BLaER1 treated with 17β-estradiol and CSF1 and Interleukin-3, amounts not matched to agents 10 nM and 100 nM (cell line): Measurements from ENCODE around the gene PRPF40A.

Source experiments
- H3K27ac ChIP-seq, 11 experiments: shearing (Covaris generic); formaldehyde crosslinking; 2 replicates each; pipeline ENCODE4 v1.8.1; 2022
- H3K27me3 ChIP-seq, 11 experiments: shearing (Covaris generic); formaldehyde crosslinking; 2 replicates each; pipeline ENCODE4 v1.8.1; 2022
- H3K36me3 ChIP-seq, 11 experiments: shearing (Covaris generic); formaldehyde crosslinking; 2 replicates each; pipeline ENCODE4 v1.8.1; 2022
- H3K4me1 ChIP-seq, 10 experiments: shearing (Covaris generic); formaldehyde crosslinking; 2 replicates each; pipeline ENCODE4 v1.8.1; 2022
- H3K4me2 ChIP-seq, 11 experiments: shearing (Covaris generic); formaldehyde crosslinking; 2 replicates each; pipeline ENCODE4 v1.8.1; 2022
- H3K4me3 ChIP-seq, 10 experiments: shearing (Covaris generic); formaldehyde crosslinking; 2 replicates each; pipeline ENCODE4 v1.8.1; 2022
- H3K9ac ChIP-seq, 11 experiments: shearing (Covaris generic); formaldehyde crosslinking; 2 replicates each; pipeline ENCODE4 v1.8.1; 2022
- H3K9me3 ChIP-seq, 11 experiments: shearing (Covaris generic); formaldehyde crosslinking; replicated peaks in 1 of 11; 2 replicates each; pipeline ENCODE4 v1.8.1; 2022
- H4K20me1 ChIP-seq, 11 experiments: shearing (Covaris generic); formaldehyde crosslinking; 2 replicates each; pipeline ENCODE4 v1.8.1; 2022
- Cebpa-rat ChIP-seq, 11 experiments: shearing (Covaris generic); IDR thresholded peaks; 2 replicates each; pipeline ENCODE4 v1.8.1; 2022

The PRPF40A gene

DNA sequence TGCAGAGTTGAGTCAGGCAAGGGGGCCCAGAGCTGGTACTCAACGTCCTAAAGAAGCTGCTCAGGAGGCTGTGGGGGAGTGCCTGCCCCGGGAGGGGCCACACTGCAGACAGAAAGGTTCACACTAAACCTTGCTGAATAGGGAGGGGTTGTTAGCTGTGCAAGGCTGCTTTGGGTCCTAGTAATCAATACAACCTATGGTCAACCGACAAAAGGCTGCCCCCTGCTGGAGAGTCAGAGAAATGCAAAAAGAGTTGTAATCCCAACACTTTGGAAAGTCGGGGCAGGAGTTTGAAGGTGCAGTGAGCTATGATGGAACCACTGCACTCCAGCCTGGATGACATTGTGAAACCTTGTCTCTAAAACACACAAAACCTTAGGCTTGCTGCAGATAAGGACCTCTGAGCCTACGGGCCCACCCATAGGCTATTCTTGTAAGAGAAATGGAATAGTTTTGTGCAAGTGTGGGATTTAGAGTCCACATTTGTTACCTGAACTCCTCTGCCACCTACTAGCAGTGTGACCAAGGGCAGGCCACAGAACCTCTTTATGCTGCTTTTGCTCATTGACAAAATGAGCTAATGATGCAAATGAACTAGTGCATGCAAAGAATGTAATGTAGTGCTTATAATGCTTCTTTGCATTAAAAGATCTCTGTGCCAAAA lies 81.5 kb downstream of the PRPF40A start:
- Histone ChIP-seq H3K9ac (no peak overlapping the region), H3K4me3 (no peak overlapping the region), H4K20me1 (peaks cover 0 to 50% (median 5%) of the 10 kb centered on the region in 11 experiments; a peak in 6 of 22 replicates), H3K36me3 (peaks cover 93 to 100% (median 99%) of the 10 kb centered on the region in 11 experiments), H3K9me3 (no peaks in the 10 kb centered on the region), H3K4me2 (no peak overlapping the region), H3K4me1 (peaks cover 0 to 13% (median 0%) of the 10 kb centered on the region in 10 experiments; a peak in 3 of 20 replicates), H3K27me3 (no peaks in the 10 kb centered on the region), H3K27ac (no peak overlapping the region)
- no peak for TF ChIP-seq Cebpa-rat (IDR thresholded peaks at IDR 0.05)

DNA sequence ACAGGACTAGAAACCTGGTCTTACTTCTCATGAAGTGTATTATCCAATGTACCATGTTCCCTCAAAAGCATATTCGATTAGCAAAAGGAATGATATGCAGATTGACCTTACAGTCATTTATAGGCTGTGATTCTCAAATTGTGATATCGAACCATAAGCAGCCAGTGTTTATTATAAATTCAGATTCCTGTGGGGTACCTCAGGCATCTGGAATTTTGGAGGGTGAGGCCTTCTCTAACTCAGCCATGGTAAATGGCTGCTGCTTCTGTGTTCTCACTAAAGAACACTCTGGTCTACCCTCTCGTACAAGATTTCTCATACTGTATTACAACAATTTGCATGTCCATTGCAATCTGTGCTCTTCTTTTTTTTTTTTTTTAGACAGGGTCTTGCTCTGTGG lies 84.5 kb downstream of the PRPF40A start:
- H3K4me3 ChIP-seq, result no peak overlapping the region
- peaks cover 0 to 23% (median 0%) of the 10 kb centered on the region in 11 experiments; a peak in 5 of 22 replicates for H4K20me1 ChIP-seq
- TF ChIP-seq Cebpa-rat (IDR thresholded peaks at IDR 0.05), result no peak
- H3K27me3 ChIP-seq, result no peaks in the 10 kb centered on the region
- H3K9me3 ChIP-seq, result no peaks in the 10 kb centered on the region
- no peak overlapping the region for H3K9ac ChIP-seq
- H3K27ac ChIP-seq, result no peak overlapping the region; a peak in 1 of 22 replicates
- no peak overlapping the region for H3K4me2 ChIP-seq
- peaks cover 93 to 100% (median 99%) of the 10 kb centered on the region in 11 experiments for H3K36me3 ChIP-seq
- H3K4me1 ChIP-seq, result peaks cover 0 to 13% (median 0%) of the 10 kb centered on the region in 10 experiments; a peak in 3 of 20 replicates

DNA sequence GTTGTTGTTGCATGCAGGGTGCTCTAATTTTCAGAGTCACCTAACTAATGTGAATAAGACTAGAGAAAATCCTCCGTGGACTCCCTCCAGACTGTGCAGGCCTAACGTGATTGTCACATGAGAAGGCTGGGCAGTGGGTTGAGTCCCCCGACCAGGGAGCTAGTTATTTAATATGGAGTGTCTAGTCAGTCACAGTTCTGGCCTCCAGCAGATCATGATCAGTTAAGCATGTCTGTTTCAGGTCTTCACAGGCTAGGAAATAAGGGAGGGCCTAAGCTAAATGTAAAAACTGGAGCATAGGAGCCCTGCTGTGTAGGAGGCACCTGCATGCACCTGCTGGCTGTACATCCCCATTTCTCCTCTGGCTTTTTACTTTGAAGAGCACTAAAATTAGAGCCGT lies 86.8 kb downstream of the PRPF40A start:
- Histone ChIP-seq H3K27ac (no peak overlapping the region), H3K27me3 (no peaks in the 10 kb centered on the region), H3K9me3 (no peaks in the 10 kb centered on the region), H4K20me1 (0 out of 22 replicates have a peak, but pooled peaks cover 0 to 5% (median 0%) of the 10 kb centered on the region in 11 experiments), H3K9ac (no peak overlapping the region), H3K36me3 (peaks cover 84 to 100% (median 96%) of the 10 kb centered on the region in 11 experiments), H3K4me3 (no peak overlapping the region), H3K4me1 (peaks cover 0 to 23% (median 11%) of the 10 kb centered on the region in 10 experiments; a peak in 12 of 20 replicates), H3K4me2 (no peak overlapping the region)
- no peak for TF ChIP-seq Cebpa-rat (IDR thresholded peaks at IDR 0.05)

DNA sequence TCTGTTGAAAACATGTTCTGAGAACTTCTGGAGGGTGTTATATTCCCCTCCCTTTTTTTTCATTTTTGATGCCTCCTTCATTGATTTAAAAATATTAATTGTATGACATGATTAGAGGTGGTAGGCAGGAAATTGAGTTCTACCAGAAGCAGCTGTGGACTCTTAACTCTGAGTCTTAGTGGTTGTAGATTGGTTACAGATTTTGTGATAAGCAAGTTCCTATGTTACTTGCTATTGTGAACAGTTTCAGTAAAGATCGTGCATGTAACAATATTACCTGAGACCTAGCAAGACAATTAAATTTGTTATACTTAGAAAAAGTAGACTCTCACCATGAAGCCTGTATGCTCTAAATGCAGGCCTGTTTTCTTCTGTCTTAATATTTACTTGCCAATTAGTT lies 88.1 kb downstream of the PRPF40A start:
- Histone ChIP-seq H3K4me1 (peaks cover 0 to 30% (median 23%) of the 10 kb centered on the region in 10 experiments; a peak in 14 of 20 replicates), H3K27ac (peak overlapping the region in 1 of 11 experiments; percentile 19; a peak in 3 of 22 replicates), H3K4me3 (no peak overlapping the region), H4K20me1 (no peaks in the 10 kb centered on the region), H3K9ac (0 out of 22 replicates have a peak overlapping the region, but pooled peaks of 3 of the 11 experiments have one; percentile 2 to 31 (median 22)), H3K4me2 (no peak overlapping the region), H3K9me3 (peaks cover 0 to 4% (median 0%) of the 10 kb centered on the region in 11 experiments; a peak in 1 of 22 replicates), H3K27me3 (no peaks in the 10 kb centered on the region), H3K36me3 (peaks cover 83 to 100% (median 98%) of the 10 kb centered on the region in 11 experiments)
- TF ChIP-seq Cebpa-rat (IDR thresholded peaks at IDR 0.05), result no peak

DNA sequence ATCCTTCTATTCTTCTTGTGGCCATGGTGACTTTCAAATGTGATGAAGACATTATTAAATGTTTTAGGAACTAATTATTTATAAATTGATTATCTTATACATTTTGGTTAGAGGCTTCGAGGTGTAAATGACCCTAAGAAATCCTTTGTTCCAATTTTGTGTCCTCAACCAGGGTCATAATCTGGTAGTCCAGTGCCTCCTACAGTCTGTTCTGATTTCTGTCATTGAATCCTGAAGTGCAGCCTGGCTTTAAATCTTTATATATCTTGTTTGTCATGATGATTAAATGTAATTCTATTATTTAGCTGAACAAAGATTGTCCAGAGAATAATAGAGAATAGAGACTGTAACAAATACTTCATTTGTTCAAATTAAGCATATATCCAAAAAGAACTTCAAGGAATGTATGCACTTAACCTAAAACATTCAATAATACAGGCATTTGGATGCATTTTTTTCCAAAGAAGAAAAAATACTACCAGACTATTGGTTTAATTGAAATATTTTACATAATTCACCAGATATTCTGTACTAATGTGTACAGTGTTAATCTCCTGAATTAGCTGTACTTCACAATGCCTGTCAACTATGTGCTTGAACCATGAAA lies 89.8 kb downstream of the PRPF40A start:
- H3K36me3 ChIP-seq, result peaks cover 75 to 98% (median 95%) of the 10 kb centered on the region in 11 experiments
- H3K4me1 ChIP-seq, result peaks cover 0 to 45% (median 39%) of the 10 kb centered on the region in 10 experiments; a peak in 17 of 20 replicates
- H3K9me3 ChIP-seq, result peaks cover 0 to 13% (median 0%) of the 10 kb centered on the region in 11 experiments; a peak in 3 of 22 replicates
- H3K27me3 ChIP-seq, result no peaks in the 10 kb centered on the region
- TF ChIP-seq Cebpa-rat (IDR thresholded peaks at IDR 0.05), result no peak
- peak overlapping the region in 2 of 11 experiments; percentile 9 to 33; a peak in 2 of 22 replicates for H3K9ac ChIP-seq
- peak overlapping the region in 8 of 11 experiments; percentile 23 to 63 (median 48); a peak in 12 of 22 replicates for H3K27ac ChIP-seq
- H3K4me2 ChIP-seq, result peak overlapping the region in 1 of 11 experiments; percentile 33; a peak in 1 of 22 replicates
- H3K4me3 ChIP-seq, result no peak overlapping the region
- no peaks in the 10 kb centered on the region for H4K20me1 ChIP-seq

DNA sequence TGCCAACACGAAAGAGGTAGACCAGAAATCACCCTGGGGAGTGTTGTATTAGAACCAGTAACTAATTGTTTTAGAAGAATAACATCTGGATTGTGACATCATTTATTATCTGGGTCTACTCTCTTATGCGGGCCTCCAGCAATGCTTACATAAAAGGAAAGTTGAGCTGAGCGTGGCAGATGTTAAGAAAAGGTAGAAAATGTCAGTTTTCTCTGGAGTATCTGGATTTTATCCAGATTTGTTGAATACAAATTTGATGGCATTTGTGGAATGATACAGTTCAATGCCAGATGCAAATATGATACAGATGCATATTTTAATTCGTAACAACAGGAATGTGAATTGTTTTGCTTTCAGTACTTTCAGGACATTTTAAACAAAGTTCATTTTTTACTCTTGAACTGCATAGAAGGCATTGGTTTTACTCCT lies 90.3 kb downstream of the PRPF40A start:
- Histone ChIP-seq H3K4me1 (peaks cover 0 to 51% (median 42%) of the 10 kb centered on the region in 10 experiments; a peak in 17 of 20 replicates), H3K27me3 (no peaks in the 10 kb centered on the region), H3K4me3 (no peak overlapping the region), H4K20me1 (no peaks in the 10 kb centered on the region), H3K4me2 (peak overlapping the region in 2 of 11 experiments; percentile 17 to 33; a peak in 2 of 22 replicates), H3K9me3 (peaks cover 0 to 15% (median 0%) of the 10 kb centered on the region in 11 experiments; a peak in 3 of 22 replicates), H3K9ac (0 out of 22 replicates have a peak overlapping the region, but pooled peaks of 1 of the 11 experiments have one; percentile 3), H3K36me3 (peaks cover 75 to 98% (median 95%) of the 10 kb centered on the region in 11 experiments), H3K27ac (peak overlapping the region in 9 of 11 experiments; percentile 20 to 63 (median 40); a peak in 14 of 22 replicates)
- no peak for TF ChIP-seq Cebpa-rat (IDR thresholded peaks at IDR 0.05)

DNA sequence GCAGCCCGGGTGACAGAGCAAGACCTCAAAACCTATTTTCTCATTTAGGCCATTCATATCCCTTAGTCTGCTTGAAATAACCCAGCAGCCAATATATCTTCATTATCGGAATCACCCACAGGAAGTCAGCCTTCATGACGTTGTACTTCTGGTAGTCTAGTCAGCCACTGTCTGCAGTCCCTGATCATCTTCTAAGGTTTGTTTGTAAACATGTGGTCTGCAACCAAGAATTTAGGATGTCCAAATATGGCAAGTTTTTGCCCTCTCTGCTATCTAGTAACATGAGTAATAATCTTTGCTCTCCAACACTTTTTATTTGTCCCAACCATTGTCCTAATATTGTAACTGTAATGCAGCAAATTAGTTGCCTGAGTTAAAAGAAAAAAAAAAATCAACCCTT lies 92.5 kb downstream of the PRPF40A start:
- Histone ChIP-seq H3K27me3 (no peaks in the 10 kb centered on the region), H3K4me2 (peak overlapping the region in 8 of 11 experiments; percentile 12 to 49 (median 32); a peak in 10 of 22 replicates), H3K36me3 (peaks cover 75 to 98% (median 95%) of the 10 kb centered on the region in 11 experiments), H3K4me1 (peaks cover 0 to 61% (median 47%) of the 10 kb centered on the region in 10 experiments; a peak in 17 of 20 replicates), H3K27ac (peak overlapping the region in 9 of 11 experiments; percentile 4 to 63 (median 47); a peak in 14 of 22 replicates), H4K20me1 (no peaks in the 10 kb centered on the region), H3K9ac (no peak overlapping the region), H3K9me3 (peaks cover 0 to 15% (median 0%) of the 10 kb centered on the region in 11 experiments; a peak in 3 of 22 replicates), H3K4me3 (no peak overlapping the region)
- TF ChIP-seq Cebpa-rat (IDR thresholded peaks at IDR 0.05), result no peak

DNA sequence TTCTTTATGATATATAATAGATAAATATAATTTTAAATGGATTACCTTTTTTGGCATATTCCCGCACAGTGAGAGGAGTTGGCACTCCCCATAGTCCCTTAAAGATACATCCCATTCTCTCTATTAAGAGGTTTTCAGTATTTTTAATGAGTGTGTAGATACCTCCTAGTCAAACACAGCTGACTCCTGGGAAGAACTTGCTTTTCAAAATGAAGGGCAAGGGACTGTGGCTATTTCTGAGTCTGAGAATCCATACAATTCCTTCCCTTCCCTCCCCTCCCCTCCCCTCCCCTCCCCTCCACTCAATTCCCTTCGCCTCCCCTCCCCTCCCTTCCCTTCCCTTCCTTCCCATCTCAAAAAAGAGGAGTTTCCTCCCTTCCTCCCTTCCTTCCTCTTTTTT lies 93.5 kb downstream of the PRPF40A start:
- H3K4me1 ChIP-seq, result peaks cover 0 to 62% (median 47%) of the 10 kb centered on the region in 10 experiments; a peak in 17 of 20 replicates
- H3K27ac ChIP-seq, result peak overlapping the region in 9 of 11 experiments; percentile 24 to 71 (median 59); a peak in 14 of 22 replicates
- H3K36me3 ChIP-seq, result peaks cover 74 to 98% (median 93%) of the 10 kb centered on the region in 11 experiments
- no peak overlapping the region for H3K4me3 ChIP-seq
- H3K27me3 ChIP-seq, result no peaks in the 10 kb centered on the region
- H3K4me2 ChIP-seq, result peak overlapping the region in 9 of 11 experiments; percentile 14 to 52 (median 40); a peak in 10 of 22 replicates
- H3K9ac ChIP-seq, result peak overlapping the region in 1 of 11 experiments; percentile 7; a peak in 1 of 22 replicates
- no peaks in the 10 kb centered on the region for H4K20me1 ChIP-seq
- no peak for TF ChIP-seq Cebpa-rat (IDR thresholded peaks at IDR 0.05)
- H3K9me3 ChIP-seq, result peaks cover 0 to 15% (median 0%) of the 10 kb centered on the region in 11 experiments; a peak in 3 of 22 replicates
